GM18858 (cell line): ENCODE measurements around the gene CDC14B.
"Not testable (repeated sequence)": the region's sequence is repeated elsewhere in the genome, so short reads cannot be mapped to it uniquely, and the experiment has no call there.

Experiments used
- ATAC-seq: cut with Tn5 transposase; IDR thresholded peaks from one replicate; pipeline ENCODE4 v1.9.1; 2021; ENCODE audit not compliant: unreplicated experiment

The CDC14B gene

GRCh38 chr9:96626912-96627311 is 7.3 kb upstream of the CDC14B start:
- no peak for ATAC-seq

- no peak for ATAC-seq
Measured at GRCh38 chr9:96621618-96622017, 2.0 kb upstream of the CDC14B start.

- no peak for ATAC-seq
Measured at GRCh38 chr9:96620832-96621269, 1.2 kb upstream of the CDC14B start.

GRCh38 chr9:96620181-96620514 is 505 bp upstream of the CDC14B start:
- ATAC-seq = no peak

- ATAC-seq = no peak
Measured at GRCh38 chr9:96619124-96619465, 548 bp downstream of the CDC14B start.

- no peak for ATAC-seq
Measured at GRCh38 chr9:96618209-96619123, 1.2 kb downstream of the CDC14B start.

- no peak for ATAC-seq
Measured at GRCh38 chr9:96617439-96618185, 2.0 kb downstream of the CDC14B start.

GRCh38 chr9:96616817-96617438 is 2.7 kb downstream of the CDC14B start:
- ATAC-seq = no peak

GRCh38 chr9:96615411-96615810 is 4.2 kb downstream of the CDC14B start:
- no peak for ATAC-seq

GRCh38 chr9:96614664-96615063 is 5.0 kb downstream of the CDC14B start:
- ATAC-seq = not testable (repeated sequence)

- no peak for ATAC-seq
Measured at GRCh38 chr9:96612966-96613589, 6.6 kb downstream of the CDC14B start.

- ATAC-seq = no peak
Measured at GRCh38 chr9:96612105-96612965, 7.3 kb downstream of the CDC14B start.

- no peak for ATAC-seq
Measured at GRCh38 chr9:96611302-96611701, 8.3 kb downstream of the CDC14B start.

- ATAC-seq = no peak
Measured at GRCh38 chr9:96609732-96610131, 9.9 kb downstream of the CDC14B start.

GRCh38 chr9:96607971-96608370 is 11.7 kb downstream of the CDC14B start:
- ATAC-seq = no peak

- no peak for ATAC-seq
Measured at GRCh38 chr9:96605328-96605727, 14.3 kb downstream of the CDC14B start.

- ATAC-seq = no peak
Measured at GRCh38 chr9:96604004-96604319, 15.7 kb downstream of the CDC14B start.

GRCh38 chr9:96603305-96604003 is 16.2 kb downstream of the CDC14B start:
- ATAC-seq = no peak

- ATAC-seq = no peak
Measured at GRCh38 chr9:96599298-96599697, 20.3 kb downstream of the CDC14B start.

- no peak for ATAC-seq
Measured at GRCh38 chr9:96596601-96597111, 23.0 kb downstream of the CDC14B start.
